OCI-LY7 (cell line): Measurements from ENCODE around the gene WASF3. TPM values are rescaled to one million over a fixed set of nuclear protein-coding genes. Genes with fewer than 3 reads are reported as not detected.

Experiments used
- Bru-seq: library from RNA; stranded (reverse); fragments of 400-500 nt; gene quantifications from one replicate; lab custom pipeline; 2021; lab: Mats Ljungman, UMichigan
- BruChase-seq, 2 experiments: library from RNA; stranded (reverse); fragments of 400-500 nt; gene quantifications; one replicate each; lab custom pipeline; 2021; lab: Mats Ljungman, UMichigan
- BruUV-seq: library from RNA; stranded (reverse); fragments of 400-500 nt; replicated peaks from 2 replicates; lab custom pipeline; 2021; lab: Mats Ljungman, UMichigan
- CTCF ChIA-PET: fragments of 300-600 bp; sonication (Branson Sonifier 250); formaldehyde crosslinking; loops from one replicate; lab custom pipeline; 2022; ENCODE audit warnings: antibody characterized with exemption; ENCODE audit not compliant: unreplicated experiment; lab: Charles Lee
- POLR2A ChIA-PET: fragments of 300-600 bp; sonication (Branson Sonifier 250); formaldehyde crosslinking; loops from one replicate; lab custom pipeline; 2022; ENCODE audit warnings: antibody characterized with exemption; lab: Charles Lee
- DNase-seq: peaks from one replicate; pipeline ENCODE4 v3.0.0-alpha.2; 2015; ENCODE audit warnings: low spot score
- H2AFZ ChIP-seq: fragments of 200-600 bp; sonication (generic), shearing (Covaris generic); 2 replicates; pipeline ENCODE4 v1.6.1; 2014; ENCODE audit warnings: mild to moderate bottlenecking, antibody characterized with exemption, low read length, moderate library complexity
- H3K27ac ChIP-seq: fragments of 200-600 bp; sonication (generic); 2 replicates; pipeline ENCODE4 v1.5.1; 2014; ENCODE audit warnings: mixed run types, low read depth, mild to moderate bottlenecking, moderate library complexity, low read length, inconsistent platforms; ENCODE audit not compliant: poor library complexity, severe bottlenecking
- H3K36me3 ChIP-seq: fragments of 200-600 bp; sonication (generic); 2 replicates; pipeline ENCODE4 v1.6.1; 2014; ENCODE audit warnings: mild to moderate bottlenecking, antibody characterized with exemption, low read length, moderate library complexity, mixed read lengths; ENCODE audit not compliant: insufficient read depth
- H3K4me1 ChIP-seq: fragments of 200-600 bp; sonication (generic); 2 replicates; pipeline ENCODE4 v1.5.1; 2014; ENCODE audit warnings: mild to moderate bottlenecking, low read length; ENCODE audit not compliant: insufficient read depth, poor library complexity, severe bottlenecking
- H3K4me2 ChIP-seq: fragments of 200-600 bp; sonication (generic); 2 replicates; pipeline ENCODE4 v1.6.1; 2014; ENCODE audit warnings: mild to moderate bottlenecking, low read length
- H3K4me3 ChIP-seq: fragments of 200-600 bp; sonication (generic); 2 replicates; pipeline ENCODE4 v1.5.1; 2014; ENCODE audit warnings: mild to moderate bottlenecking, low read depth, low read length; ENCODE audit not compliant: poor library complexity, severe bottlenecking
- H3K79me2 ChIP-seq: fragments of 200-600 bp; sonication (generic); 2 replicates; pipeline ENCODE4 v1.6.1; 2016; ENCODE audit warnings: low read depth, mild to moderate bottlenecking, low read length, moderate library complexity, mixed read lengths; ENCODE audit not compliant: insufficient read depth
- H3K9me2 ChIP-seq: fragments of 200-600 bp; sonication (generic); 2 replicates; pipeline ENCODE4 v1.6.1; 2016; ENCODE audit warnings: mild to moderate bottlenecking, low read length, mixed read lengths; ENCODE audit not compliant: insufficient read depth
- H3K9me3 ChIP-seq: fragments of 200-600 bp; sonication (generic); 2 replicates; pipeline ENCODE4 v1.6.1; 2014; ENCODE audit warnings: mild to moderate bottlenecking, mixed run types, low read length, mixed read lengths
- H4K20me1 ChIP-seq: fragments of 200-600 bp; sonication (generic); 2 replicates; pipeline ENCODE4 v1.6.1; 2014; ENCODE audit warnings: mild to moderate bottlenecking, antibody characterized with exemption, low read length, moderate library complexity, mixed read lengths; ENCODE audit not compliant: insufficient read depth
- CTCF ChIP-seq: fragments of 200-600 bp; sonication (generic); conservative IDR thresholded peaks from 2 replicates; pipeline ENCODE4 v1.5.1; 2014; ENCODE audit warnings: mild to moderate bottlenecking, antibody characterized with exemption, low read length, moderate library complexity, mixed read lengths
- EZH2phosphoT487 ChIP-seq: fragments of 200-600 bp; sonication (generic); IDR thresholded peaks from 2 replicates; pipeline ENCODE4 v1.6.1; 2018; ENCODE audit warnings: low read depth, borderline replicate concordance, mild to moderate bottlenecking, mixed run types, antibody characterized with exemption, low read length, moderate library complexity, mixed read lengths
- intact Hi-C: fragments of 100-400 bp; cut with micrococcal nuclease; formaldehyde crosslinking; loops from one replicate; pipeline ENCODE4 v1.10.0; 2022; ENCODE audit not compliant: unreplicated experiment
- long read RNA-seq: library from polyadenylated mRNA; stranded (forward); transcript quantifications from one replicate; pipeline ENCODE4 v2.0.0, GENCODE V29; 2022
- total RNA-seq, 2 experiments: library from RNA; depleted of rRNA in 1 of 2; stranded (reverse); fragments of >200 nt in 1 of 2; shearing (Covaris generic) in 1 of 2; gene quantifications; 2 replicates each; pipeline ENCODE4 v1.2.3, GENCODE V29; 2014 to 2022

Gene WASF3, protein sequence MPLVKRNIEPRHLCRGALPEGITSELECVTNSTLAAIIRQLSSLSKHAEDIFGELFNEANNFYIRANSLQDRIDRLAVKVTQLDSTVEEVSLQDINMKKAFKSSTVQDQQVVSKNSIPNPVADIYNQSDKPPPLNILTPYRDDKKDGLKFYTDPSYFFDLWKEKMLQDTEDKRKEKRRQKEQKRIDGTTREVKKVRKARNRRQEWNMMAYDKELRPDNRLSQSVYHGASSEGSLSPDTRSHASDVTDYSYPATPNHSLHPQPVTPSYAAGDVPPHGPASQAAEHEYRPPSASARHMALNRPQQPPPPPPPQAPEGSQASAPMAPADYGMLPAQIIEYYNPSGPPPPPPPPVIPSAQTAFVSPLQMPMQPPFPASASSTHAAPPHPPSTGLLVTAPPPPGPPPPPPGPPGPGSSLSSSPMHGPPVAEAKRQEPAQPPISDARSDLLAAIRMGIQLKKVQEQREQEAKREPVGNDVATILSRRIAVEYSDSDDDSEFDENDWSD
- total RNA-seq (2014; rRNA removed; shearing (Covaris generic)) (0.19 and 0.26 TPM in 2 replicates), total RNA-seq (2022) (0.17 and 0.48 TPM in 2 replicates), Bru-seq, nascent RNA (percentile 20 among the genes with signal in this experiment), BruChase-seq, experiment 1, labeled RNA remaining after a 6-hour chase (percentile 15 among the genes with signal in this experiment), BruChase-seq, experiment 2, labeled RNA remaining after a 2-hour chase (percentile 19 among the genes with signal in this experiment)
- long read RNA-seq: 0 reads

DNA sequence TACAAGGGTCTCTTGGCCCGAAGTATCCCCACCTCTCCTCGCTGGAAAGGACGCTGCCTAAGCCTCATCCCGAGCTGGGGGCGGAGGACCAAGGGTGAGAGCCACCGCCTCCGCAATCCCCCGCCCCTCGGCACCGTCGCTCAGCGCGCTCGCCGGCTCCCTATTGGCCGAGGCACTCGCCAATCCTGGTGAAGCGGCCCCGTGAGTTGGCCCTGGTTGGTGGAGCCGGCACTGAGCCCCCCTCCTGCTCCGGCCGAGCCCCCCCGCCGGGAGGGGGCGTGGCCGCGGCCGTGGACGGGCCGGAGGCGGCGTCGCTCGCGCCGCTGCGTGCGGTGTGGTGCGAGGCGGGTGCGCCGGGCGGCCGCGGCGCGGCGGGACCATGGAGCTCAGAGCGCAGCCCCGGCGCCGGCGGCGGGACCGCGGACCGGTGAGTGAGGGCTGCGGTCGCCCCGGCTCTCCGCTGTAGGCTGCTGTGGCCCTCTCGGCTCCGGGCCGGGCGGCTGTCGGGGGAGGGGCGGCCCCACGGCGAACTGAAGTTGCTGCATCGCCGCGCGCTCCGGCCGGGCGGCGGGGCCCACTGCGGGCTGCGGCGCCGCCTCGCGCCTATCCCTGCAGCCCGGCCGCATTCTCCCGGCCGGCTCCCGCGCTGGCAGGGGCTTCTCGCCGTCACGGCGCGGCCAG lies at the start of gene WASF3:
Gene WASF3 (plus strand): TSS at position 291 of the 681 bp plus-strand sequence. CDS start 84,588 bp downstream, outside the sequence.
- no peaks in the 10 kb centered on the region for H3K9me3 ChIP-seq
- H3K36me3 ChIP-seq: no peaks in the 10 kb centered on the region
- CTCF ChIA-PET: interaction anchor here (0.5 kb wide), 1 partner anchor 48 kb away, joined by 3 read pairs; no protein-coding TSS in a partner anchor
- BruUV-seq: no TSS peak
- no peak within 1 kb of the TSS; the same call in 1 of the 2 replicates for H2AFZ ChIP-seq
- TF ChIP-seq EZH2phosphoT487 (no peak), CTCF (no peak)
- no peaks in the 10 kb centered on the region for H3K79me2 ChIP-seq
- no peak within 1 kb of the TSS for H3K27ac ChIP-seq
- no peaks in the 10 kb centered on the region for H3K4me1 ChIP-seq
- H3K4me2 ChIP-seq: peak within 1 kb of the TSS; percentile 33; the same call in 1 of the 2 replicates
- no peaks in the 10 kb centered on the region for H3K9me2 ChIP-seq
- H4K20me1 ChIP-seq: no peaks in the 10 kb centered on the region
- peak; percentile 60 for DNase-seq
- H3K4me3 ChIP-seq: peak within 1 kb of the TSS; percentile 52
- intact Hi-C loops: no loop called here
- POLR2A ChIA-PET: no interaction called here

- no TSS peak for BruUV-seq
- no peak for TF ChIP-seq CTCF
- no peak for TF ChIP-seq EZH2phosphoT487
- Histone ChIP-seq H3K9me3 (no peaks in the 10 kb centered on the region), H3K9me2 (no peaks in the 10 kb centered on the region), H3K79me2 (no peaks in the 10 kb centered on the region), H3K27ac (no peak overlapping the region), H3K4me3 (no peak overlapping the region), H4K20me1 (no peaks in the 10 kb centered on the region), H2AFZ (no peak overlapping the region), H3K36me3 (no peaks in the 10 kb centered on the region), H3K4me2 (no peak overlapping the region), H3K4me1 (no peaks in the 10 kb centered on the region)
- ChIA-PET CTCF (no interaction called here), POLR2A (no interaction called here)
- intact Hi-C loops: no loop called here
- DNase-seq: no peak
Measured at GRCh38 chr13:26508885-26509284, 48.6 kb upstream of the WASF3 start.
